MCF 10A (cell line): ENCODE measurements around the gene WDR86. TPM values are rescaled to one million over a fixed set of nuclear protein-coding genes. Genes with fewer than 3 reads are reported as not detected.

ENCODE experiments used
- BruUV-seq: library from RNA; stranded (reverse); fragments of 400-500 nt; replicated peaks from 2 replicates; lab custom pipeline; 2021; lab: Mats Ljungman, UMichigan
- CTCF ChIA-PET: fragments of 300-600 bp; sonication (Branson Sonifier 250); formaldehyde crosslinking; extraction: SDS; loops from one replicate; lab custom pipeline; 2021; ENCODE audit warnings: antibody characterized with exemption, inconsistent platforms; lab: Yijun Ruan, JAX
- POLR2A ChIA-PET: fragments of 300-600, 350-650 bp; sonication (Branson Sonifier 250); formaldehyde crosslinking; extraction: SDS; loops from one replicate; lab custom pipeline; 2020; ENCODE audit warnings: antibody characterized with exemption, inconsistent platforms; lab: Yijun Ruan, JAX
- DNase-seq: peaks from one replicate; pipeline ENCODE4 v3.0.0-alpha.2; 2018; ENCODE audit not compliant: unreplicated experiment
- H3K27ac Mint-ChIP-seq: one replicate; pipeline ENCODE4 v1.8.0; 2022; ENCODE audit warnings: mild to moderate bottlenecking, low read depth, mixed read lengths; ENCODE audit not compliant: unreplicated experiment
- H3K27me3 Mint-ChIP-seq: one replicate; pipeline ENCODE4 v1.8.0; 2022; ENCODE audit warnings: mixed read lengths; ENCODE audit not compliant: insufficient read depth, unreplicated experiment
- H3K36me3 Mint-ChIP-seq: one replicate; pipeline ENCODE4 v1.8.0; 2022; ENCODE audit warnings: mild to moderate bottlenecking, moderate library complexity, mixed read lengths; ENCODE audit not compliant: insufficient read depth, unreplicated experiment
- H3K4me1 Mint-ChIP-seq: one replicate; pipeline ENCODE4 v1.8.0; 2022; ENCODE audit warnings: mixed read lengths; ENCODE audit not compliant: insufficient read depth, unreplicated experiment
- H3K4me3 Mint-ChIP-seq: one replicate; pipeline ENCODE4 v1.8.0; 2022; ENCODE audit warnings: mild to moderate bottlenecking, moderate library complexity, mixed read lengths; ENCODE audit not compliant: unreplicated experiment
- H3K9me3 Mint-ChIP-seq: one replicate; pipeline ENCODE4 v1.8.0; 2022; ENCODE audit warnings: mixed read lengths; ENCODE audit not compliant: unreplicated experiment
- CTCF ChIP-seq: fragments of 200-600 bp; IDR thresholded peaks from one replicate; pipeline ENCODE4 v1.8.0; 2022; ENCODE audit warnings: antibody characterized with exemption, mild to moderate bottlenecking; ENCODE audit not compliant: unreplicated experiment
- intact Hi-C: fragments of 100-400 bp; cut with micrococcal nuclease; formaldehyde crosslinking; loops from 2 replicates; pipeline ENCODE4 v1.14.1; 2022
- total RNA-seq: library from RNA; stranded (reverse); gene quantifications from 2 replicates; pipeline ENCODE4 v1.2.3, GENCODE V29; 2022

Gene WDR86
- total RNA-seq, 1 experiment from 2014 or later, result not detected

GRCh38 chr7:151374726-151375125, 35.1 kb downstream of the WDR86 start:
- POLR2A ChIA-PET, result no interaction called here
- no peak for DNase-seq
- Mint-ChIP-seq H3K4me1 (no peaks in the 10 kb centered on the region), H3K9me3 (no peaks in the 10 kb centered on the region), H3K4me3 (no peak overlapping the region), H3K27me3 (no peaks in the 10 kb centered on the region), H3K27ac (no peak overlapping the region), H3K36me3 (peaks cover 28% of the 10 kb centered on the region)
- no TSS peak for BruUV-seq
- intact Hi-C loops, result no loop called here
- CTCF ChIA-PET, result interaction anchor here (1.0 to 10.0 kb wide), 3 partner anchors 10 to 81 kb away, joined by 3 to 222 read pairs (median 3); no protein-coding TSS in a partner anchor
- no peak for TF ChIP-seq CTCF

- peaks cover 32% of the 10 kb centered on the region for H3K36me3 Mint-ChIP-seq
- intact Hi-C loops, result no loop called here
- BruUV-seq, result no TSS peak
- H3K27me3 Mint-ChIP-seq, result no peaks in the 10 kb centered on the region
- no peaks in the 10 kb centered on the region for H3K4me1 Mint-ChIP-seq
- POLR2A ChIA-PET, result no interaction called here
- no peak overlapping the region for H3K4me3 Mint-ChIP-seq
- H3K27ac Mint-ChIP-seq, result no peak overlapping the region
- no peak for DNase-seq
- TF ChIP-seq CTCF, result no peak
- CTCF ChIA-PET, result interaction anchor here (1.0 to 10.0 kb wide), 3 partner anchors 10 to 81 kb away, joined by 3 to 222 read pairs (median 3); no protein-coding TSS in a partner anchor
- no peaks in the 10 kb centered on the region for H3K9me3 Mint-ChIP-seq
Measured at GRCh38 chr7:151374139-151374538, 35.7 kb downstream of the WDR86 start.

- Mint-ChIP-seq H3K4me1 (no peaks in the 10 kb centered on the region), H3K4me3 (no peak overlapping the region), H3K9me3 (no peaks in the 10 kb centered on the region), H3K27me3 (no peaks in the 10 kb centered on the region), H3K36me3 (peaks cover 37% of the 10 kb centered on the region), H3K27ac (no peak overlapping the region)
- no peak for TF ChIP-seq CTCF
- intact Hi-C loops, result no loop called here
- no TSS peak for BruUV-seq
- CTCF ChIA-PET, result interaction anchor here (10.0 kb wide), 1 partner anchor 73 kb away, joined by 222 read pairs; no protein-coding TSS in a partner anchor
- no peak for DNase-seq
- POLR2A ChIA-PET, result interaction anchor here (0.6 kb wide), 1 partner anchor 115 kb away, joined by 3 read pairs; no protein-coding TSS in a partner anchor
Measured at GRCh38 chr7:151373599-151373998, 36.2 kb downstream of the WDR86 start.

GRCh38 chr7:151372612-151373265, 37.1 kb downstream of the WDR86 start:
- Mint-ChIP-seq H3K9me3 (no peaks in the 10 kb centered on the region), H3K4me1 (no peaks in the 10 kb centered on the region), H3K36me3 (peaks cover 46% of the 10 kb centered on the region), H3K27me3 (no peaks in the 10 kb centered on the region), H3K4me3 (no peak overlapping the region), H3K27ac (peak overlapping the region; percentile 65)
- POLR2A ChIA-PET, result interaction anchor here (0.6 kb wide), 1 partner anchor 115 kb away, joined by 3 read pairs; no protein-coding TSS in a partner anchor
- CTCF ChIA-PET, result interaction anchor here (1.1 to 10.0 kb wide), 4 partner anchors 11 to 74 kb away, joined by 3 to 222 read pairs (median 8); no protein-coding TSS in a partner anchor
- no TSS peak for BruUV-seq
- intact Hi-C loops, result no loop called here
- no peak for DNase-seq
- TF ChIP-seq CTCF, result no peak
